ENCODE measurements around the gene LRP4.

The LRP4 gene

GRCh38 chr11:46892838-46893237 lies 25.5 kb downstream of the LRP4 start:
- Mint-ChIP-seq H3K4me1 (no peaks in the 10 kb centered on the region), H3K27ac (no peak overlapping the region), H3K36me3 (no peaks in the 10 kb centered on the region), H3K9me3 (no peaks in the 10 kb centered on the region), H3K27me3 (no peaks in the 10 kb centered on the region), H3K4me3 (no peak overlapping the region)
- ATAC-seq (ENCODE audit: low read depth) (no peak), DNase-seq (ENCODE audit: low spot score in 2 of 2) (no peak)

- Mint-ChIP-seq H3K27ac (no peak overlapping the region), H3K27me3 (no peaks in the 10 kb centered on the region), H3K36me3 (no peaks in the 10 kb centered on the region), H3K9me3 (no peaks in the 10 kb centered on the region), H3K4me3 (no peak overlapping the region), H3K4me1 (no peaks in the 10 kb centered on the region)
- no peak for ATAC-seq (ENCODE audit: low read depth)
- no peak for DNase-seq (ENCODE audit: low spot score in 2 of 2)
Measured at GRCh38 chr11:46892109-46892508, 26.2 kb downstream of the LRP4 start.

- H3K4me1 Mint-ChIP-seq, result no peaks in the 10 kb centered on the region
- H3K9me3 Mint-ChIP-seq, result no peaks in the 10 kb centered on the region
- H3K27ac Mint-ChIP-seq, result no peak overlapping the region
- peaks cover 2% of the 10 kb centered on the region for H3K27me3 Mint-ChIP-seq
- H3K4me3 Mint-ChIP-seq, result no peak overlapping the region
- DNase-seq (ENCODE audit: low spot score in 2 of 2) (no peak), ATAC-seq (ENCODE audit: low read depth) (no peak)
- no peaks in the 10 kb centered on the region for H3K36me3 Mint-ChIP-seq
Measured at GRCh38 chr11:46890665-46891064, 27.7 kb downstream of the LRP4 start.

- no peak overlapping the region for H3K4me3 Mint-ChIP-seq
- no peaks in the 10 kb centered on the region for H3K36me3 Mint-ChIP-seq
- H3K4me1 Mint-ChIP-seq, result no peaks in the 10 kb centered on the region
- peak; percentile 98 for ATAC-seq (ENCODE audit: low read depth)
- DNase-seq (ENCODE audit: low spot score in 2 of 2), result peak; percentile 79 to 82
- no peaks in the 10 kb centered on the region for H3K9me3 Mint-ChIP-seq
- peaks cover 2% of the 10 kb centered on the region for H3K27me3 Mint-ChIP-seq
- H3K27ac Mint-ChIP-seq, result no peak overlapping the region
Measured at GRCh38 chr11:46889689-46890475, 28.5 kb downstream of the LRP4 start.

- Mint-ChIP-seq H3K27me3 (peaks cover 2% of the 10 kb centered on the region), H3K9me3 (no peaks in the 10 kb centered on the region), H3K36me3 (no peaks in the 10 kb centered on the region), H3K4me1 (no peaks in the 10 kb centered on the region), H3K27ac (no peak overlapping the region), H3K4me3 (no peak overlapping the region)
- ATAC-seq (ENCODE audit: low read depth) (no peak), DNase-seq (ENCODE audit: low spot score in 2 of 2) (no peak)
Measured at GRCh38 chr11:46889251-46889650, 29.1 kb downstream of the LRP4 start.

- H3K27me3 Mint-ChIP-seq, result peaks cover 3% of the 10 kb centered on the region
- no peak overlapping the region for H3K27ac Mint-ChIP-seq
- no peaks in the 10 kb centered on the region for H3K9me3 Mint-ChIP-seq
- no peak overlapping the region for H3K4me3 Mint-ChIP-seq
- H3K4me1 Mint-ChIP-seq, result no peaks in the 10 kb centered on the region
- ATAC-seq (ENCODE audit: low read depth), result no peak
- no peak for DNase-seq (ENCODE audit: low spot score in 2 of 2)
- no peaks in the 10 kb centered on the region for H3K36me3 Mint-ChIP-seq
Measured at GRCh38 chr11:46888636-46889035, 29.7 kb downstream of the LRP4 start.

- H3K4me3 Mint-ChIP-seq, result no peak overlapping the region
- no peaks in the 10 kb centered on the region for H3K4me1 Mint-ChIP-seq
- H3K27ac Mint-ChIP-seq, result no peak overlapping the region
- H3K36me3 Mint-ChIP-seq, result no peaks in the 10 kb centered on the region
- H3K9me3 Mint-ChIP-seq, result no peaks in the 10 kb centered on the region
- H3K27me3 Mint-ChIP-seq, result peaks cover 6% of the 10 kb centered on the region
- ATAC-seq (ENCODE audit: low read depth) (no peak), DNase-seq (ENCODE audit: low spot score in 2 of 2) (no peak)
Measured at GRCh38 chr11:46886211-46886610, 32.1 kb downstream of the LRP4 start.

GRCh38 chr11:46879056-46879585 lies 39.2 kb downstream of the LRP4 start:
- Mint-ChIP-seq H3K4me3 (no peak overlapping the region), H3K36me3 (no peaks in the 10 kb centered on the region), H3K27me3 (peaks cover 14% of the 10 kb centered on the region), H3K4me1 (no peaks in the 10 kb centered on the region), H3K9me3 (no peaks in the 10 kb centered on the region), H3K27ac (no peak overlapping the region)
- no peak for ATAC-seq (ENCODE audit: low read depth)
- no peak for DNase-seq (ENCODE audit: low spot score in 2 of 2)

- H3K36me3 Mint-ChIP-seq, result no peaks in the 10 kb centered on the region
- peaks cover 16% of the 10 kb centered on the region for H3K27me3 Mint-ChIP-seq
- no peak overlapping the region for H3K4me3 Mint-ChIP-seq
- no peaks in the 10 kb centered on the region for H3K9me3 Mint-ChIP-seq
- DNase-seq (ENCODE audit: low spot score in 2 of 2) (no peak), ATAC-seq (ENCODE audit: low read depth) (no peak)
- H3K27ac Mint-ChIP-seq, result no peak overlapping the region
- no peaks in the 10 kb centered on the region for H3K4me1 Mint-ChIP-seq
Measured at GRCh38 chr11:46877580-46877979, 40.8 kb downstream of the LRP4 start.

- DNase-seq (ENCODE audit: low spot score in 2 of 2), result no peak
- Mint-ChIP-seq H3K36me3 (no peaks in the 10 kb centered on the region), H3K9me3 (no peaks in the 10 kb centered on the region), H3K27ac (no peak overlapping the region), H3K27me3 (peaks cover 16% of the 10 kb centered on the region), H3K4me3 (no peak overlapping the region), H3K4me1 (no peaks in the 10 kb centered on the region)
- ATAC-seq (ENCODE audit: low read depth), result no peak
Measured at GRCh38 chr11:46876471-46876870, 41.9 kb downstream of the LRP4 start.

- no peak for ATAC-seq (ENCODE audit: low read depth)
- no peak overlapping the region for H3K27ac Mint-ChIP-seq
- no peak overlapping the region for H3K4me3 Mint-ChIP-seq
- no peaks in the 10 kb centered on the region for H3K9me3 Mint-ChIP-seq
- H3K4me1 Mint-ChIP-seq, result no peaks in the 10 kb centered on the region
- DNase-seq (ENCODE audit: low spot score in 2 of 2), result no peak
- H3K27me3 Mint-ChIP-seq, result peaks cover 16% of the 10 kb centered on the region
- no peaks in the 10 kb centered on the region for H3K36me3 Mint-ChIP-seq
Measured at GRCh38 chr11:46874586-46874985, 43.8 kb downstream of the LRP4 start.

GRCh38 chr11:46868912-46869311 lies 49.4 kb downstream of the LRP4 start:
- no peaks in the 10 kb centered on the region for H3K4me1 Mint-ChIP-seq
- no peak for ATAC-seq (ENCODE audit: low read depth)
- no peaks in the 10 kb centered on the region for H3K9me3 Mint-ChIP-seq
- H3K4me3 Mint-ChIP-seq, result no peak overlapping the region
- H3K27ac Mint-ChIP-seq, result no peak overlapping the region
- no peak for DNase-seq (ENCODE audit: low spot score in 2 of 2)
- no peaks in the 10 kb centered on the region for H3K36me3 Mint-ChIP-seq
- peaks cover 10% of the 10 kb centered on the region for H3K27me3 Mint-ChIP-seq

- DNase-seq (ENCODE audit: low spot score in 2 of 2) (no peak), ATAC-seq (ENCODE audit: low read depth) (no peak)
- Mint-ChIP-seq H3K27ac (no peak overlapping the region), H3K27me3 (peaks cover 6% of the 10 kb centered on the region), H3K36me3 (no peaks in the 10 kb centered on the region), H3K4me3 (no peak overlapping the region), H3K9me3 (peaks cover 4% of the 10 kb centered on the region), H3K4me1 (no peaks in the 10 kb centered on the region)
Measured at GRCh38 chr11:46865340-46865739, 53.0 kb downstream of the LRP4 start.

GRCh38 chr11:46860218-46860617 lies 58.1 kb downstream of the LRP4 start:
- H3K9me3 Mint-ChIP-seq, result peaks cover 4% of the 10 kb centered on the region
- H3K4me1 Mint-ChIP-seq, result no peaks in the 10 kb centered on the region
- peaks cover 4% of the 10 kb centered on the region for H3K27me3 Mint-ChIP-seq
- no peak overlapping the region for H3K4me3 Mint-ChIP-seq
- ATAC-seq (ENCODE audit: low read depth), result no peak
- H3K27ac Mint-ChIP-seq, result no peak overlapping the region
- no peak for DNase-seq (ENCODE audit: low spot score in 2 of 2)
- H3K36me3 Mint-ChIP-seq, result no peaks in the 10 kb centered on the region

All from memory B cell (primary cell).